Common myeloid progenitor, CD34-positive (primary cell): ENCODE data around the gene RPRD1B.
A peak's percentile ranks its signal among the peaks of the same experiment; 100 is the strongest.

ENCODE experiments used
- CTCF ChIA-PET: fragments of 350-600 bp; sonication (Branson Sonifier 250); formaldehyde crosslinking; loops from one replicate; lab custom pipeline; 2021; ENCODE audit warnings: antibody characterized with exemption; lab: Charles Lee
- POLR2A ChIA-PET: fragments of 350-600 bp; sonication (Branson Sonifier 250); formaldehyde crosslinking; loops from one replicate; lab custom pipeline; 2021; ENCODE audit warnings: antibody characterized with exemption; lab: Charles Lee
- DNase-seq, 3 donors: peaks; one replicate each; pipeline versions ENCODE4 v3.0.0 to v3.0.0-alpha.2; 2013
- H3K27ac ChIP-seq, 2 experiments: 1 replicate in 1 of 2; 2 replicates in 1 of 2; pipeline ENCODE4 v1.7.0; 2013; ENCODE audit warnings: inconsistent platforms in 2 of 2, low read length in 2 of 2, mild to moderate bottlenecking in 2 of 2, low read depth in 1 of 2, moderate library complexity in 1 of 2; ENCODE audit not compliant: severe bottlenecking in 2 of 2, insufficient read depth in 1 of 2, poor library complexity in 1 of 2
- H3K27me3 ChIP-seq, 5 experiments: replicated peaks in 2 of 5; 1 replicate in 3 of 5; 2 replicates in 2 of 5; pipeline versions ENCODE4 v1.6.1 to v1.7.0; 2013; ENCODE audit warnings: low read length in 4 of 5, mild to moderate bottlenecking in 2 of 5, moderate library complexity in 2 of 5, inconsistent platforms in 1 of 5; ENCODE audit not compliant: insufficient read depth in 5 of 5, control insufficient read depth in 4 of 5
- H3K36me3 ChIP-seq, 4 experiments: 1 replicate in 2 of 4; 2 replicates in 2 of 4; pipeline versions ENCODE4 v1.6.1 to v1.7.0; 2013; ENCODE audit warnings: low read length in 3 of 4, control low read depth in 1 of 4, mild to moderate bottlenecking in 1 of 4; ENCODE audit not compliant: control insufficient read depth in 4 of 4, insufficient read depth in 4 of 4
- H3K4me1 ChIP-seq, 4 experiments: 1 replicate in 3 of 4; 2 replicates in 1 of 4; pipeline versions ENCODE4 v1.6.1 to v1.7.1; 2013; ENCODE audit warnings: low read length in 3 of 4, mild to moderate bottlenecking in 3 of 4, control low read depth in 1 of 4, inconsistent platforms in 1 of 4, moderate library complexity in 1 of 4; ENCODE audit not compliant: control insufficient read depth in 4 of 4, insufficient read depth in 4 of 4; ENCODE audit errors: control extremely low read depth in 1 of 4
- H3K4me3 ChIP-seq, 7 experiments: 1 replicate in 4 of 7; 2 replicates in 3 of 7; pipeline versions ENCODE4 v1.5.1 to v1.7.0; 2013; ENCODE audit warnings: mild to moderate bottlenecking in 7 of 7, low read length in 6 of 7, moderate library complexity in 6 of 7, inconsistent platforms in 2 of 7, low read depth in 2 of 7, control low read depth in 1 of 7; ENCODE audit not compliant: insufficient read depth in 4 of 7, control insufficient read depth in 1 of 7; ENCODE audit errors: extremely low read depth in 1 of 7
- H3K9me3 ChIP-seq, 5 experiments: 1 replicate in 4 of 5; 2 replicates in 1 of 5; pipeline versions ENCODE4 v1.6.1 to v1.7.1; 2013; ENCODE audit warnings: low read length in 4 of 5, mild to moderate bottlenecking in 2 of 5, inconsistent platforms in 1 of 5, low read depth in 1 of 5, moderate library complexity in 1 of 5; ENCODE audit not compliant: control insufficient read depth in 4 of 5, insufficient read depth in 2 of 5; ENCODE audit errors: control extremely low read depth in 1 of 5
- WGBS: methylation state at CpG from one replicate; pipeline ENCODE4 v1.1.5; 2013; ENCODE audit not compliant: insufficient coverage; 5-methylcytosine and 5-hydroxymethylcytosine counted together

RPRD1B gene

DNA sequence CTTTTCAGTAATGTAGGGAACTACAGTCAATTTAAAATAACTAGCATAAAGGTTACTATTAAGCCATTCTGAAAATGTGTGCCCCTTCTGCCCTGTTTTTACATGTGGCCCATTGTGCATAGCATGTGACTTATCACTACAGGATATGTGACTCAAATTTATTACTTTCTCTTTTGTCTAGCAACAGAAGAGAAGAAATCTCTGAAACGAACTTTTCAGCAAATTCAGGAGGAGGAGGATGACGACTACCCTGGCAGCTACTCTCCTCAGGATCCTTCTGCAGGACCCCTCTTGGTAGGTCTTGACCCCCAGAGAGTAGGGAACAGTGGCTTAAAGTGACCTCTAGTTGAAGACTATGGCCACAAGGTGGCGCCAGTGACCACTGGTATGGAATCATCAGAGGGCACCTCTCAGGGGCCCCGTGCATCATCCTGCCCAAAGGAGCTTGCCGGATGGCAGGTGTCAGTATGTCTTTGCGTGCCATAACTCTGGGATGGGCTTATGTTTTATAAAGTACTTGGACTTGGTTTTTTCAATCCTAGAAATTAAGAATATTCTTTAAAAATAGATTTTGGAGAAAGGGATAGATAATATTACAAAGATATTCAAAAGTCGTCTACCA lies 23.9 kb downstream of the RPRD1B start:
- WGBS = 0% methylated on average over 3 of the region's 7 CpGs
- peaks cover 13 to 71% (median 45%) of the 10 kb centered on the region in 4 experiments for H3K36me3 ChIP-seq
- peak; percentile 65 to 73 (median 70) for DNase-seq
- ChIA-PET CTCF (interaction anchor here (0.6 to 15.5 kb wide), 22 partner anchors 9 to 517 kb away, joined by 3 to 141 read pairs (median 4); no protein-coding TSS in a partner anchor), POLR2A (no interaction called here)
- H3K9me3 ChIP-seq = no peaks in the 10 kb centered on the region
- no peak overlapping the region for H3K27ac ChIP-seq
- no peak overlapping the region for H3K4me3 ChIP-seq
- peaks cover 0 to 2% (median 0%) of the 10 kb centered on the region in 4 experiments for H3K4me1 ChIP-seq
- no peaks in the 10 kb centered on the region for H3K27me3 ChIP-seq

DNA sequence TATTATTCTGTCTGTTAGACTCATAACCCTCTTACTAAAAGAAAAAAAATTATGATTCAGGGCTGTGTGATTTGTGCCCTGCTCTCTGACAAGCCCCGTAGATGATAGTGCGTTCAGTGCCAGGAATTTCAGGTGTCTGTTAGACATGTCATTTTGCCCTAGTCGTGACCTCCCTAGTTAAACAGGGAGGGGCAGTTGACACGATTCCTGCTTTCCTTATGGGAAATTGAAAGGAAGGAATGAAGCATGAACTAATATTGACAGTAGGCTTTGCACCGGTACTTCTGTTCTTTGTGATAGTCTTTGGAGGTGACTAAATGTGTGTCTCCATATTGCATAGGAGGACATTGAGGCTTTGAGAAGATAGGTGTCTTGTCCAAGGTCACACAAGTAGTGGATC lies 26.3 kb downstream of the RPRD1B start:
- 91% methylated on average over 3 of the region's 5 CpGs for WGBS
- no peak for DNase-seq
- H3K27me3 ChIP-seq = no peaks in the 10 kb centered on the region
- peaks cover 0 to 2% (median 0%) of the 10 kb centered on the region in 4 experiments for H3K4me1 ChIP-seq
- peaks cover 26 to 76% (median 52%) of the 10 kb centered on the region in 4 experiments for H3K36me3 ChIP-seq
- ChIA-PET CTCF (interaction anchor here (0.9 to 15.5 kb wide), 6 partner anchors 11 to 163 kb away, joined by 3 to 141 read pairs (median 4); no protein-coding TSS in a partner anchor), POLR2A (no interaction called here)
- H3K4me3 ChIP-seq = no peak overlapping the region
- H3K9me3 ChIP-seq = no peaks in the 10 kb centered on the region
- H3K27ac ChIP-seq = no peak overlapping the region

GRCh38 chr20:38060536-38060935 lies 27.0 kb downstream of the RPRD1B start:
- Histone ChIP-seq H3K36me3 (peaks cover 23 to 75% (median 53%) of the 10 kb centered on the region in 4 experiments), H3K27ac (no peak overlapping the region), H3K4me3 (no peak overlapping the region), H3K4me1 (peaks cover 0 to 2% (median 0%) of the 10 kb centered on the region in 4 experiments), H3K9me3 (no peaks in the 10 kb centered on the region), H3K27me3 (no peaks in the 10 kb centered on the region)
- ChIA-PET CTCF (interaction anchor here (0.7 to 15.5 kb wide), 6 partner anchors 10 to 358 kb away, joined by 3 to 141 read pairs (median 4); no protein-coding TSS in a partner anchor), POLR2A (no interaction called here)
- DNase-seq = no peak
- 97% methylated on average over 5 of the region's 5 CpGs for WGBS

- CTCF ChIA-PET = interaction anchor here (0.7 to 15.5 kb wide), 4 partner anchors 11 to 357 kb away, joined by 3 to 141 read pairs (median 4); no protein-coding TSS in a partner anchor
- H3K4me3 ChIP-seq = no peak overlapping the region
- H3K4me1 ChIP-seq = peaks cover 0 to 2% (median 0%) of the 10 kb centered on the region in 4 experiments
- H3K9me3 ChIP-seq = no peaks in the 10 kb centered on the region
- H3K36me3 ChIP-seq = peaks cover 24 to 77% (median 54%) of the 10 kb centered on the region in 4 experiments
- no peak for DNase-seq
- POLR2A ChIA-PET = no interaction called here
- WGBS = 100% methylated on average over 1 of the region's 4 CpGs
- H3K27ac ChIP-seq = no peak overlapping the region
- no peaks in the 10 kb centered on the region for H3K27me3 ChIP-seq
Observed at GRCh38 chr20:38061109-38061508, 27.6 kb downstream of the RPRD1B start.

GRCh38 chr20:38062890-38063289 lies 29.3 kb downstream of the RPRD1B start:
- H3K9me3 ChIP-seq = no peaks in the 10 kb centered on the region
- H3K27me3 ChIP-seq = no peaks in the 10 kb centered on the region
- no peak overlapping the region for H3K4me3 ChIP-seq
- H3K36me3 ChIP-seq = peaks cover 31 to 90% (median 59%) of the 10 kb centered on the region in 4 experiments
- ChIA-PET CTCF (interaction anchor here (0.8 to 15.5 kb wide), 5 partner anchors 10 to 160 kb away, joined by 3 to 141 read pairs (median 4); no protein-coding TSS in a partner anchor), POLR2A (no interaction called here)
- H3K27ac ChIP-seq = no peak overlapping the region
- 85% methylated on average over 3 of the region's 5 CpGs for WGBS
- no peak for DNase-seq
- H3K4me1 ChIP-seq = no peaks in the 10 kb centered on the region

- no peaks in the 10 kb centered on the region for H3K4me1 ChIP-seq
- ChIA-PET POLR2A (interaction anchor here (0.7 to 1.0 kb wide), 2 partner anchors 10 to 12 kb away, joined by 3 read pairs; no protein-coding TSS in a partner anchor), CTCF (interaction anchor here (1.5 kb wide), 1 partner anchor 155 kb away, joined by 5 read pairs; no protein-coding TSS in a partner anchor)
- H3K27me3 ChIP-seq = no peaks in the 10 kb centered on the region
- no peak overlapping the region for H3K27ac ChIP-seq
- H3K36me3 ChIP-seq = peaks cover 26 to 91% (median 59%) of the 10 kb centered on the region in 4 experiments
- H3K4me3 ChIP-seq = no peak overlapping the region
- DNase-seq = no peak
- WGBS = 98% methylated on average over 4 of the region's 7 CpGs
- no peaks in the 10 kb centered on the region for H3K9me3 ChIP-seq
Observed at GRCh38 chr20:38063911-38064530, 30.5 kb downstream of the RPRD1B start.
